GM18499 (cell line): ENCODE measurements around the gene PDGFB.

Experiments used
- ATAC-seq: cut with Tn5 transposase; IDR thresholded peaks from one replicate; pipeline ENCODE4 v1.9.1; 2021; ENCODE audit warnings: moderate number of reproducible peaks; ENCODE audit not compliant: insufficient read depth, unreplicated experiment

Gene PDGFB

DNA sequence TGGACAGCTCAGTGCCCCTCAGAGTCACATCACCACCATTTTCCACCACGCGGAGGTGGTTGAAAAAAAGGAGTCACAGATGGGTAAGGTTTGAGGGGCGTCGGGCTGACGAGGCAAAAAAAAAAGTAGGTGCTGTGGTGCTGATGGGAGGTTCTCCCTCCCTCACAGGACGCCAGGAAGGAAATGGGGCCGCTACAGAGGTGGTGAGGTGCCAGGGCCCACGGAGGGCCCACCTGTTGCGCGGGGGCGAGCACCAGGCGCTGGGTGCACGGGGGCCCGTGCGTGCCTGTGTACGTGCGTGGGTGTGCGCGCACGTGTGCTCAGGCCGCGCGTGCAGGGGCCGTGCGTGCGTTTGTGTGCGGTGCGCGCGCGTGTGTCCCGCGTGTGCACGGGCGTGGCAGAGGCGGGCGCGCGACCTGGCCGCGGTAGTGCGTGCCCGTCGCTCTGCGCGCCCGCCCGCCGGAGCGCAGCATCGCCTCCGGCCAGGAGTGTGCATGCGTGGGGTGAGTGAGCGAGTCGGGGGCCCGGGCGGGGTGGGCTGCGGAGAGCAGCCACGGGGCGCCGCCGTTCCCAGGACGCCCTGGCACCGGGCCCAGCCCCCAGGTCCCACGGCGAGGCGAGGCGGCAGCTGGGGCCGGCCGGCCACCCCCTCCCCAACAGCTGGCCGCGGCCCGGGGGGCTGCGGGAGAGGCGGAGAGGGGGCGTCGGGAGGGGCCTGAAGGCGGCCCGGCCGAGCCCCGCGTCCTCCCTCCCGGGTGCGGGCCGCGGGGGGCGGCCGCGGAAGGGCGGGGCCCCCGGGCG is 2.8 kb downstream of the PDGFB start:
- ATAC-seq, result no peak

DNA sequence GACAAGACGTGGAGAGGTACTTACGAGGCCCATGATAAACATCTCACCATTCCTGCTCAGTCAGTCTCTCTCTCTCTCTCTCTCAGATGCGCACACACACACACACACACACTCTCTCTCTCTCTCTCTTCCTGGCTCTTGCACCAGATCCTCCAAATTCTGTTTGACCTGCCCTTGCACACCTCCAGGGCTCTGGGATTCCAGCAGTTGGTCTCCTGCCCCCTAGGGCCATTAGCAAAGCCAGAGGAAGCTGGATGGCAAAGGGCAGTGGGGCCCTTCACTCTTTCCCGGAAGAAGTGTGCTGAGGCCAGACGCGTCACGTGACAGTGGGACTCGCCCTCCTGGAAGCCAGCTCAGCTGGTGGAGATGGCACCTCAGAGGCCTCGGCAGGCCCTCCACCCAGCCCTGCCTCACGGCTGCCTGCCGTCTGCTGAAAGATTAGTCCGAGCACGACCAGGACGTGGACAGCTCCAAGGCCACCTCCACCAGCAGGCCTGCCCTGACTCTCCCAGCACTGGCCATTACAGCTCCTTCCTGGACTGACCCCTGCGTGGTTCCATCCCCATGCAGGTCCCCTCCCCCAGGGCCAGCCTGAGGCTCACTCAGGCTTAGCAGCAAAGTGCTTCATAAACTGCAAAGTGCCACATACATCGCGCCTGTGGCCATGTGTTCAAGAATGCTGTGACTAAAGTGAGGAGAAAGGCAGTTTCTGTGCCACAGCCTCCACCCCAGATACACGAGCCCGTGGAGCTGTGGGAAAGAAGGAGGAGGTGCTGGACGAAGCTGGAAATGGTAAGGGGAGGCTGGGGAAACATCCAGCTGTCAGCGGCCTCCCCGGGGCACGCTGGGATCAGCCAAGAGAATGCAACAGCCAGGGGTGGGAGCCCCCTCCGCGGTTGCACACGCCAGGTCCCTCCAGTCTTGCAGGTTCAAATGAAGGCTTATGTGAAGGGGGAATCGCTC is 3.7 kb downstream of the PDGFB start:
- ATAC-seq, result no peak

DNA sequence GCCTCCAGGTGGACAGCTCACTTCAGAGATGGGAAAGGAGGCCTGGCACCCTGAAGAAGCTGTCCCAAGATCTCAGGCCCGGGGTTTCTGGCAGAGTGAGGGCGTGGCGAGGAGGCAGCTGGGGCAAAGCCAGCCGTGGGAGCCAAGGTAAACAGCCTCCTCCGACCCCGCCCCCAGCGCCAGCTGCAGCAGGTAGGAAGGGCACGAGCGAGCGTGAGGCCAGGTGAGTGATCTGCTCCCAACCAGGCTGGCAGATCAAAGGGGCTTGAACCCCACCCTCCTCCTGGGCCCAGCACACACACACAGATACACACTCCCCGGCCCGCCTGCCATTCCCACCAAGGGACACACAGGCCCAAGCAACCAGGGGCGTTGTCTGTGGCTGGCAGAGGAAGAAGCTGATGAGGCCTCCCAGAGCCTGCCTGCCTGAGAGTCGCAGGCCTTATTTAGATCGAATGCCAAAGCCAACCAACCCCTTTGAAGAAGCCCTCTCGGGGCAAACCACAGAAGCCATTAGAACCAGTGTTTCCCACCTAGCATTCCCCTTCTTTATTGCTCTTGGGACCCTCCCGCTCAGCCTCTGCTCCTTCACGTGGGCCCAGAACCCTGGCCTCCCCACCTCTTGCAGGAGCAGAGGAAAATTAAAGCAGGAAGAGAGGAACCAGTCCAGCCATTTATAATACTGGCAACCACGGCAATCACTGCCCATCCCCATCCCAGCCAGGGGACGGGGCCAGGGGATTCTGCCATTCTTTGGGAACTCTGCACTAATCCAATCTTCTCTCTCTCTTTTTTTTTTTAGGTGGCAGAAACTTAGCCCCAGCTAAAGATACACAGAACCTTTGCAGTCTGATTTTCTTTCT is 5.0 kb downstream of the PDGFB start:
- ATAC-seq, result no peak

DNA sequence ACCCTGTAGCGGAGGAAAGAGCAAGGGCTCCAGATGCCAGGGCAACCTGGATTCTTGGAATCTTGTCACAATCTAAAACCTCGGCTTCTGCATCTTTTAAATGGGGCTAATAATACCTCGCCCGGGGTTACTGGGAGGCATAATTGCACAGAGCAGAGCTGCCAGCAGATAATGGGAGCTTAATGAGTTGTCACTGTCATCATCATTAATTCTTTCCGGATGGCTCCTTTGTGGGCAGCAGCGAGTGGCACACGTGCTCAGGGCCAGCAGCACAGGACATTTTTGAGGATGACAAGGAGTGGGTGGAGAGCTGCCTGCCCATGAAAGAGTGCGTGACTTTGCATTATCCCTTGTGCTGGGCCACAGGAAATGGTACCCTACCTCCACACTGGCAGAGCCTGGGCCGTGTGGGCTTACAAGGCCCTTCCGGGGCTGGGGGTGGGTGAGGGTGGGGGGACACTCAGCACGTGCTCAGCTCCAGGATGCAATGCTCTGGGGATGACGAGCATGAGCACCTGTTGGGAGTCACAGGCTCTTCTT is 5.7 kb downstream of the PDGFB start:
- no peak for ATAC-seq

DNA sequence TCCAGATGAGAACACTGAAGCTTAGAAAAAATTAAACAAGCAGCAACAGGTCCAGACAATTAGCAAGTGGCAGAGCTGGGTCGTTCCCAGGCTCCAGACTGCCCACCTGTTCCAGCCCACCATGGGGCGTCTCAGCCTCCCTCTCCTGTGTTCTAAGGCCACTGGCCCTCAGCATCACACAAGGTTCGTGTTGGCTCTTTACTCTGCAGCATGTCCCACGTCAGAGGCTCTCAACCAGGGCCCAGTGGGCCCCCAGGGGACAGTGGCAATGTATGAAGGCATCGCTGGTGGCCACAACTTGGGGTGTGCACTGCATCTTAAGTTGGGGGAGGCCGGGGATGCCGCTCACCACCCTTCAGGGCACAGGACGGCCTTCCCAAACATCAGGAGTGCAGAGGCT is 6.2 kb downstream of the PDGFB start:
- no peak for ATAC-seq

DNA sequence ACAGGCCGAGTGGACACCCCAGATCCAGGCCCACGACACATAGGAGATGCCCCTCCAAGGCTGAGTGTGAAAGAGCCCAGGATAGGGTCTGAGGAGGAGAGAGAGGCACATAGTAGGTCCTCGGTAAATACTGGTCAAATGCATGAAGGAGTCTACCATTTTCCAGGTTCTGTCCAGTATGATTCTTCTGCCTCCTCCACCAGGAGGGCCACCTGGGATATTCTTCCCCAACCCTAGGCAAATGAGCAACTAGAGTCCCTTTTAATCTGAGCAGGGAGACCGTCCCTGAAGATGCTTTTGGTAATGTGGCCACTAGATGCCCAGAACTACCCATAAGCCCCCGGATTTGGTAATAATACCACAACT is 6.7 kb downstream of the PDGFB start:
- ATAC-seq, result no peak

DNA sequence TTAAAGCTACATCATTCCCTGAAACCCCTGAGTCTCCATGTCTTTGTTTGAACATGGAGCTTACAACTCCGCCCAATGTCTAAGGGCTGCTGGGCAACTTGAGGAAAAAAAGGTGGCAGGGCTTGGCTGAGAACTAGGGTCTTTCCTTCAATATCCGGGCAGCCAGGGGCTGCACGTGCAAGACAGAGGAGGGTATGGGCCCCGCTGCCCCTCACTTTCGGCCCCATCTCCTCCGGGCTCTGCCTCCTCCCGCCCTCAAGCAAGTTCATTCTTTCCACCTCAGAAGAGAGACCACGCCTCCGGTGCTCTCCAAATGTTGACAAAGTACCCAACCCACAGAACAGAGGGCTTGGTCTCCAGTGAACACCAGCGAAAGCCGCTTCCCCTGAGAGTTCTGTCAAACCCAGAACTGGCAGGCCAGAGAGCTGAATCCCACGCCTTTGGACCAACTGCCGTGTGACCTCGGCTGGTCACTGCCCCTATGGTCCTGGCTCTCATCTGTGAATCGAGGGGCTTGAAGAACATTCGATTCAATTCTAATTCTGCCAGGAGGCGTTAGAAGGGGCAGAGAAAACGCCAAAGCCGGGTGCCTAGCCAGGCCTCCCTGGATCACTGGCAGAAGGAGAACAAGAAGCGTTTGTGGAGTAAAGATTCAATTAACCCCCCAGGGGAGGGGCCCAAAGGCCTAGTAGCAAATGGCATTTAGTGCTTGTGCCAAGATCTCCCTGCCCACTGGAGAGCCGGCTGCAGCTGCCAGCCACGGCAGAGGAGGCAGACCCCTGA is 7.3 kb downstream of the PDGFB start:
- ATAC-seq, result no peak

DNA sequence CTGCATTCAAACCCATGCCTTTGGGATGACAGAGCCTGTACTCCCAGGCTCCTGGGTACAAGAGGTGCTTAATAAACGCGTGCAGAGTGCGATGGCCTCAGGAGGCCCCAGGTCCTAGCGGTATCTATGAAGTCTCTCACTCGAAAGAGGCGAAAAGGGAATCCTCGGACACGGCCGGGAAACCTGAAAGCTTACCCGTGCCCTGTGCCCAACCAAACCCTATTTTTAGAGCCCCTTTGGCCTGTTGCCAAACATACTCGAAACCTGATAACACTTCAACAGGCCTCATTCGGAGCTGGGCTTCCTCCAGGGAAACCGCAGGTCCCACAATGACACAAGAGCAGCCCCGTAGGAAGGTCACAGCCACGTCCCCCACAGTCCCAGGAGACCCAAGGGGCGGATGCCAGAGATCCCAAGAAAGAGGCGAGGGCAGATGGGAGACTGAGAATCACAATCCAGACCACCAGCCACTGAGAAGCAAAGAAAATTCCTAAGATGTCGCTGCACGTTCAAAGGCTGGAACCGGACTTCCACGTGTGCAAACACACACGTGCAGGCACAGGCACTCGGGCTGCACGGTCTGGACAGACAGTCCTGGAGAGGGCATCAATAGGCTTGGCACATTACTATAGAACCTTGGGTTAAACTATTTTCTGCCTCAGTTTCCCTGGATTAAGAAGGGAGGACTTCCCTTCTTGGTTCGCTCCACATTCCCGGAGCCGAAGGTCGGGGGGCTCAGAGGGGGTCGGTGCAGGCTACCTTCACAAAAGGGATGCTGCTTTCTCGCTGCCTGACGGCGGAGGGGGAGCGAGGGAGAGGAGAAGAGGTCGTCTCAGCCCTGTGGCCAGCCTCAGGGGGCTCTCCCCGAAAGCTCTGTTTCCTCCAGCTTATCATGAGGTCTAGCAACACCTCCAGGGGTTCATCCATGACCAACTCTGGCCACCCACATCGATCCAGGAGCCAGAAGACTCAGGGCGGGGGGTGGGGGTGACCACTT is 8.2 kb downstream of the PDGFB start:
- ATAC-seq, result no peak

DNA sequence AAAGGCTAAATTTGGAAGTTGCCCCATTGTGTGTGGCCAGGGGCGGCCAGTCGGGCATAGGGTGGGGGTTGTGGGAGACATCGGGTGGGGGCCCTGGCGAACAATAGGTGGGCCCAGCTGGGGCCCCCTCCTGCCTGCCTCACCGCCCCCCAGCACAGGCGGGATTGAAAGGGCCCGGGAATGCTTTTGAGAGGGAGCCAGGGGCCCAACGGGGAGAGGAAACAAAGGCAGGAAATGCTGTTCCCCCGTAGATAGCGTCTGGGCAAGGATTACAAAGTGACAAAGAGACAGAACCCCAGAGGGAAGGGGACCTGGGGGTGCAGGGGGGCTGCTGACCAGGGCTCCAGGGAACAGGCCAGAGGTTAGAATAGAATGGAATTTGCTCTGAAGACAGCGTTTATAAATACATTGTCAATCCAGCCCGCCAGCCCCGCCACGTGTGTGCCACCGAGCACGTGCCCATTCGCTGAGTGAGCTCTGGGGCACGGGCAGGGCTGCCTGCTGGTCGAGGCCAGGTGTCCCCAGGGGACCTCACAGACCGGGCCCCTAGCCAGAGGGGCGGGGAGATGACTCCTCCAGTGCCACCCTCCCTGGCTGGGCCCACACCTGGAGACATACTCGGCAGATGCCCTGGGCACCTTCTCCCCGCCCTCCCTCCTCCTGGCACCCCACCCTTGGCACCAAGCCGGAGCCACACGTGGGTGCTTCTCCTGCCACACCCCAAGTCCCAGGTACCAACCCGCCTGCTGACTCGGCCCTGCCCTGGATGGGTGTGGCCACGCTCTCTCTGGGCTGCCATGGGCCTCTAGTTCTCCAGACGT is 9.7 kb downstream of the PDGFB start:
- ATAC-seq, result no peak

DNA sequence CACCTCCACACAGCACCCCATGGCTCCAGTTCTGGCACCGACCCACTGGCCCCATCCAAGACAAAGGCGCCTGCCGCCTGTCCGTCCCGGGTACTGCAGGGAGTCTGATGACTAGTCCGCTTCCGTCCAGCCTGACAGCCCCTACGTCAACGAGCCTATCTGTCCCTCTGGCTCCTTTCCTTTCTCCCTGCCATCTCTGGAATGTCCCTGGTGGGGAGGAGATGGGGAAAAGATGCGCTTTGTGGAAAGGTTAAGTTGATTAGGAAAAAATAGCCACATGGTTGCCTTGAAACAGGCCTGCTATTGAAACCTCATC is 10.4 kb downstream of the PDGFB start:
- ATAC-seq, result no peak

DNA sequence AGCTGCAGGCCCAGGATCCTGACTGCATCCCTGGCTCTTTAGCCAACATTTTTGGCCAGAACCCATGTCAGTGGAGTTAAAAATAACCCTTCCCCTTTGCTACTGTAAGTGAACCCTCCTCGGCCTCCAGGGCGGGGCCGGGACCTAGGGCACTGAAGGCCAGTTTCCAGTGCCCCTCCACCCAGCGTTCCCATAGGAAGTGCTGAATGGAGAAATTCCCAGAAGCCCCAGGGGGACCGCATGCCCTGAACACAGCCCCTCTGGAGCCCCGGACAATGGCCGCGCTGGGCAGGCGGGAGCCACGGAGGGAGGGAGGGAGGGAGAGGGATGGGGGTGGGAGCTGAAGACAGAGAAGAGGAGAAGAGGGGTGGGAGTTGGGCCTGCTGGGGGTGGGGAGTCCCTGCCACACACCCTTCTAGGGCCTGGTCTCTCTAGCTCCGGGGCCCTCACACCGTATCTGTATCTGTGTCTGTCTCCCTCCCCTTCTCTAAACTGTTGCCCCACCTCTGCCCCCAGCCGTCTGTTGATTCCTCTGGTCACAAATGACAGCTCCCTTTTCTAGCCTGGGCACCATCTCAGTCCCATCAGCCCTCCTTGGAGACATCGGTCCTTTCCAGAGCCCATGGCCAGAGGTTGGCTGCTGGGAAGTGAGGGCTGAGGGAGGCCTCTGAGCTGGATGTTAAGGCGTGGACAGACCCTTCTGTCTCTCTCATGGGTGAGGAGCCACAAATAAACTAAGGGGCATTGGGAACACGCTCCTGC is 10.9 kb downstream of the PDGFB start:
- ATAC-seq, result no peak

DNA sequence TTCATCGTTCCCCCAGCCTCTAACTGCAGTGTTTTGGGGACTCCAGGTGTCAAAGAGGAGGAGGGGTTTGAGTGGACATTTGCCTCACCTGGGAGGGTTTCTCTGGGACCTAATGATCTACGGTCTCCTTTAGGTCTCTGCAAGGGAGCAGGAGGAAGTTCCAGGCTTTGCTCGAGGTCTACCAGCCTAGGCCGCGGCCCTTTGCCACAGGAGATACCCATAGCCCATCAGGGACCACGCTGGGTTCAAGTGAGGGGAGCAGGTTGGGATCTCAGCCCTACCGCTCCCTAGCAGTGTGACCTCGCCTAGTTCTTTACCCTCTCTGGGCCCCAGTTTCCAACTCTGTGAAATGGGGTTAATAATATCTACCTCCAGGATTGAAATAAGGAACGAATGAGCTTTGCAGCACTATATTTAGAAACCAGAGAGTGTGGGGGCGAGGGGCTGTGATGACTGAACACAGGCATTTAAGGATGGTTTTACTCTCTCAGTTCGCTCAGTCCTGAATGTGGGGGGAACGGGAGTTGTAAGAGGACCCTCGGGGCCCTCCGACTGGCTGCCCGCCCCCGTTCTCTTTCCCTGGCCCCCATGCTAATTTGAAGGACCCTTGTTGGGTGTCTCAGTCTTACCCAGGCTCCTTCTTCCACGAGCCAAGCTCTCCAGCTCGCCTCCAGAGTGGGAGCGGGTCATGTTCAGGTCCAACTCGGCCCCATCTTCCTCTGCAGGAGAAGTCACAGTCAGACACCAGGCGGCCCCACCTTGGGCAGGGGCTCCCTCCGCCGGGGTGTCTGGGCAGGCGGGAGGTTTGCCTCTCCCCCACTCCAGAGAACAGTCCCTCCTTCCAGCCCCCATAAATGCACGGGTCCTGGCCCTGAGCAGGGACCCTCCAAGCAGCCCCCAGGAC is 11.7 kb downstream of the PDGFB start:
- ATAC-seq, result no peak

DNA sequence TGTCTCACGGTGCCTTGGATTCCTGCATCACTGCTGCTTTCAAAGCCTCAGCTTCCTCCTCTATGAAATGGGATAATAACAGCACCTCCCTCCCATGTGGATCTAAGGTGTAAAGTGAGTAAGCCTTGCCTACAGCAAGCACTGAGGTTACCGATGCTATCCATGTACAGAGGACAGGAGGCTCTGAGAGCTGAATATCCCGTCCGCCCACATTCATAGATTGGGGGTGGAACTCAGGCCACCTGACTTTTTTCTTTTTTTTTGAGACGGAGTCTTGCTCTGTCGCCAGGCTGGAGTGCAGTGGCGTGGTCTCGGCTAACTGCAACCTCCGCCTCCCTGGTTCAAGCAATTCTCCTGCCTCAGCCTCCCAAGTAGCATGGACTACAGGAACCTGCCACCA is 12.5 kb downstream of the PDGFB start:
- no peak for ATAC-seq

DNA sequence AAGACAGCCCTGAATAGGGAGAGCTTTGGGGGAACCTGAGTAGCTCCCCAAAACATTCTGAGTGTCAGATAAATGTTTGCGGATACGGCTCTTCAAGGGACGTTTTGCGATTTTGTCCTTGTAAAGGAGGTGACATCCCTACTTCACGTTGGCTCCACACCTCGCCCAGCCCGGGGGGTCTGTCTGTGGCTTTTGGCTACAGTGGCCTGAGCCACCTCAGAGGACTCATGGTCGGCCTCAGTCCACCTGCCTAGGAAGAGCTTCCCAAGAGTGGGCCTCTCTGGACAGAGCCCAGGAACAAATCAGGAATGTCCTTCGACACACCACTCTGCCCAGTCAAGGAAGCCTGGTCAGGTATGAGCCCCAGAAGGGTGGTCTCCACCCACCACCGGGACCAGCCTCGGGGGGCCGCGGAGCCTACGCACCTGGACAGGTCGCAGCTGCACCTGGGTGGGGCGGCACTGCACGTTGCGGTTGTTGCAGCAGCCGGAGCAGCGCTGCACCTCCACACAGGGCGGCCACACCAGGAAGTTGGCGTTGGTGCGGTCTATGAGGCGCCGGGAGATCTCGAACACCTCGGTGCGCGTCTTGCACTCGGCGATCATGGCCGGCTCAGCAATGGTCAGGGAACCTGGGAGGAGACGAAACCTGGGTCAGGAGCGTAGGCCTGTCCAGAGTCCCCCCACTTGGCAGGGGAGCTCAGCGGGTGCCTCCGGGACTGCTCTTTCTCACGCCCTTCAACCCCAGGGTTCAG is 13.4 kb downstream of the PDGFB start:
- no peak for ATAC-seq
